H4 (cell line): ENCODE measurements around the gene RDH5. TPM values are rescaled to one million over a fixed set of nuclear protein-coding genes. Genes with fewer than 3 reads are reported as not detected.

Source experiments
- DNase-seq: peaks from one replicate; pipeline ENCODE4 v3.0.0-alpha.2; 2015; ENCODE audit warnings: low spot score
- total RNA-seq: library from RNA; depleted of rRNA; stranded (reverse); fragments of >200 nt; shearing (Covaris generic); gene quantifications from 2 replicates; pipeline ENCODE4 v1.2.3, GENCODE V29; 2014; rRNA removed

Gene RDH5
- total RNA-seq = 0.49 and 0.81 TPM in 2 replicates

GRCh38 chr12:55720071-55720564, at the start of gene RDH5:
Gene RDH5, plus strand, starts transcription at chr12:55720393. Its CDS starts 792 bp downstream, at chr12:55721185.
- peak; percentile 46 for DNase-seq

GRCh38 chr12:55671746-55672145, 48.4 kb upstream of the RDH5 start:
- no peak for DNase-seq

- DNase-seq = no peak
Measured at GRCh38 chr12:55673638-55674037, 46.6 kb upstream of the RDH5 start.

- DNase-seq = no peak
Measured at GRCh38 chr12:55675666-55676065, 44.5 kb upstream of the RDH5 start.

GRCh38 chr12:55676707-55677106, 43.5 kb upstream of the RDH5 start:
- DNase-seq = no peak

GRCh38 chr12:55679691-55680090, 40.5 kb upstream of the RDH5 start:
- no peak for DNase-seq

GRCh38 chr12:55681142-55682077, 38.8 kb upstream of the RDH5 start:
- peak; percentile 90 for DNase-seq

- DNase-seq = no peak
Measured at GRCh38 chr12:55682087-55682796, 38.0 kb upstream of the RDH5 start.

- DNase-seq = no peak
Measured at GRCh38 chr12:55683676-55684075, 36.5 kb upstream of the RDH5 start.

- no peak for DNase-seq
Measured at GRCh38 chr12:55684761-55685370, 35.3 kb upstream of the RDH5 start.

- no peak for DNase-seq
Measured at GRCh38 chr12:55685671-55686070, 34.5 kb upstream of the RDH5 start.

- no peak for DNase-seq
Measured at GRCh38 chr12:55686366-55687010, 33.7 kb upstream of the RDH5 start.

- DNase-seq = no peak
Measured at GRCh38 chr12:55687746-55688145, 32.4 kb upstream of the RDH5 start.

- no peak for DNase-seq
Measured at GRCh38 chr12:55688716-55689655, 31.2 kb upstream of the RDH5 start.

GRCh38 chr12:55692631-55693322, 27.4 kb upstream of the RDH5 start:
- no peak for DNase-seq

- no peak for DNase-seq
Measured at GRCh38 chr12:55693323-55694187, 26.6 kb upstream of the RDH5 start.

- DNase-seq = no peak
Measured at GRCh38 chr12:55694188-55694515, 26.0 kb upstream of the RDH5 start.

- no peak for DNase-seq
Measured at GRCh38 chr12:55694651-55695050, 25.5 kb upstream of the RDH5 start.

GRCh38 chr12:55695349-55695748, 24.8 kb upstream of the RDH5 start:
- DNase-seq = no peak
